ENCODE results near the gene S100B.
"Not testable (repeated sequence)": the region's sequence is repeated elsewhere in the genome, so short reads cannot be mapped to it uniquely, and the experiment has no call there.

S100B gene

DNA sequence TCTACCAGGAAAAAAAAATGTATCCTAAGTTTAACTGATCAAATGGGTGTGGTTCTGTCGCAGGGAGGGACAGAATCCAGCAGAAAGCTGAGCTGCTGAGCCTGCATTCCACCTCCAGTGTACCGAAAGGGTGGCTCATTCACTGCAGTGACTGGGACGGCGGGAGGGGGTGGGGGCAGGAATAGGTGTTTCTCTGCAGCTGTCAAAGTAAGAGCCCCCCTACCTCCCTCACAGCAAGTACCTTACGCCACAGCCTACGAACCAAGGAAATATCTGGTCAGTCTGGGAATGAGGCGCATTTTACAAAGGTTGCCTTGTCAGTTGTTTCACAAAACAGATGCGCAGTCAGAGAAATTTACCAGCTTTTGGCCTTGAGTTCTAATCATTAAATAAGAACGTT lies 1.7 kb downstream of the S100B start:
- no peak for DNase-seq (ENCODE audit: low spot score)
- Mint-ChIP-seq H3K9me3 (no peaks in the 10 kb centered on the region), H3K36me3 (ENCODE audit: low read depth) (no peaks in the 10 kb centered on the region), H3K27ac (no peak overlapping the region), H3K4me1 (ENCODE audit: low read depth) (peaks cover 18% of the 10 kb centered on the region), H3K27me3 (ENCODE audit: low read depth) (peaks cover 2% of the 10 kb centered on the region), H3K4me3 (no peak overlapping the region)

DNA sequence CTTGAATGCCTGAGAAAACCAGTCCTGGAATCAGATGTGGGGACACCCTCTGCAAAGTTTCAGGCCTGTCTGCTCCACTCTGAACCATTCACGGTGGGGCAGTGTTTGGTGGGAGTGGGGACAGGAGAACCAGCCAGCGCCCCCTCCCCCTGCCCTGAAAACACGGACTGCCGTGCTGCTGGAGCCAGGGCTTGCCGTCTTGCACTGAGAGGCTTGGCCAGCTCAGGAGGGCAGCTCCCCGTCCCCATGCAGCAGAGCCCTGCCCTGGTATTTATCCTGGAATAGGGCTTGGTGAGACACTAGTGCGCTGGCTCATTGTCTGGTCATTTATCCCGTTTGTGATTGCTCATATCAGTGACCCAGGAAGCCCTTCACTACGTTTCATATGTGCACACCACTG lies 3.9 kb downstream of the S100B start:
- Mint-ChIP-seq H3K27me3 (ENCODE audit: low read depth) (peaks cover 2% of the 10 kb centered on the region), H3K27ac (no peak overlapping the region), H3K9me3 (no peaks in the 10 kb centered on the region), H3K4me1 (ENCODE audit: low read depth) (peaks cover 10% of the 10 kb centered on the region), H3K36me3 (ENCODE audit: low read depth) (no peaks in the 10 kb centered on the region), H3K4me3 (no peak overlapping the region)
- DNase-seq (ENCODE audit: low spot score), result no peak

DNA sequence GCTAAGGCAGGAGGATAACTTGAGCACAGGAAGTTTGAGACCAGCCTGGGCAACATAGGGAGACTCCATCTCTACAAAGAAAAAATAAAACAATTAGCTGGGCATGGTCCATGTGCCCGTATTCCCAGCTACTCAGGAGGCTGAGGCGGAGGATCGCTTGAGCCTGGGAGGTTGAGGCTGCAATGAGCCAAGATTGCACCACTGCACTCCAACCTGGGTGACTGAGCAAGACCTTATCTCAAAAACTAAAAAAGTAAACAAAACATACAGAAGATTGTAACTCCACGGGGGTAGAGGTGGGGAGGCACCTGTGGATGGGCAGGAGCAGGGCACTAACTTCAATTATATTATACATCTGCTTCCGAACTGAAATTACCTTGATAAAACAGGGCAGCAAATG lies 4.6 kb downstream of the S100B start:
- H3K4me3 Mint-ChIP-seq, result no peak overlapping the region
- no peak for DNase-seq (ENCODE audit: low spot score)
- H3K4me1 Mint-ChIP-seq (ENCODE audit: low read depth), result peaks cover 6% of the 10 kb centered on the region
- peaks cover 2% of the 10 kb centered on the region for H3K27me3 Mint-ChIP-seq (ENCODE audit: low read depth)
- no peaks in the 10 kb centered on the region for H3K9me3 Mint-ChIP-seq
- H3K36me3 Mint-ChIP-seq (ENCODE audit: low read depth), result no peaks in the 10 kb centered on the region
- H3K27ac Mint-ChIP-seq, result no peak overlapping the region

DNA sequence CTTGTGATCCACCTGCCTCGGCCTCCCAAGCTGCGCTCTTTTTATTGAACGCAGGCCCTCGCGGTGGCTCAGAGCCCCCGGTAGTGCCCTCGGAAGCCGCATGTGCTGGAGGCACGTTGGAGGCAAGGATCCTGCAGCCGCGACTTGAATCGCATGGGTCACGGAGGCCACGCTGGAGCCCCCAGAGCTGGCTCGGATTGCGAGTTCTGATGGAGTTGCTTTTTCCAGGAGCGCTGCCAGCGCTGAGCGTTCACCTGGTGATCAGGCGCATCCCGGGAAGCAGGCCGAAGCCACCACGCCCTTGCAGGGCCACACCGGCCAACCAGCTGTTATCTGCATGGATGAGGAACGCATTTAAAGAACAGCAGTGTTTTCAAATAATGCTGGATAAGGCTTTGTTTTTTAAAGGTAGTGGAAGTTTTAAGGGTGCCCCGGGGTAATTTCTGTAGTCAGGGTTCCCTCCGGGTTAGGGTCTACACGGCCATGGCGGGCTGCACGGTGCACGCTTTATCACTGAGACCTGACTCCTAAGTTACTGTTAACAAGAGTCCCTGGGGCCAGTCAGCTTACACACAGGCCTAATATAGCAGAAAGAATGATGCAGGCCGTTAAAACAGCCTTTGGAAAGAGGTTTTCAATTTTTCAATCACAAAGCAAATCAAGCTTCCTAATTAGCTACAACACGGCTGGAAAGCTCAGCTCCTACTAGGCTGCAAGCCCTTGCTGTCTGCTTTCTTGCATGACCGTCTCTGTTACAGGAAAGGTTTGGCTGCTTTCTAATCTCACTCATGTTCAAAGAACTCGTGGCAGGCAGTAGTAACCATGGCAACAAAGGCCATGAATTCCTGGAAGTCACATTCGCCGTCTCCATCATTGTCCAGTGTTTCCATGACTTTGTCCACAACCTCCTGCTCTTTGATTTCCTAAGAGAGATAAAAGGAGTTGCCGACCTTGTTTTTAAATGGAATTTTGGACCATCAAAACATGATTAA lies 6.0 kb downstream of the S100B start:
- Mint-ChIP-seq H3K27ac (no peak overlapping the region), H3K4me3 (no peak overlapping the region), H3K9me3 (peaks cover under 1% of the 10 kb centered on the region), H3K27me3 (ENCODE audit: low read depth) (peaks cover 2% of the 10 kb centered on the region), H3K4me1 (ENCODE audit: low read depth) (no peaks in the 10 kb centered on the region), H3K36me3 (ENCODE audit: low read depth) (no peaks in the 10 kb centered on the region)
- DNase-seq (ENCODE audit: low spot score), result no peak

- H3K27ac Mint-ChIP-seq, result no peak overlapping the region
- H3K4me1 Mint-ChIP-seq (ENCODE audit: low read depth), result no peaks in the 10 kb centered on the region
- peaks cover 4% of the 10 kb centered on the region for H3K9me3 Mint-ChIP-seq
- no peak overlapping the region for H3K4me3 Mint-ChIP-seq
- no peaks in the 10 kb centered on the region for H3K36me3 Mint-ChIP-seq (ENCODE audit: low read depth)
- H3K27me3 Mint-ChIP-seq (ENCODE audit: low read depth), result no peaks in the 10 kb centered on the region
- no peak for DNase-seq (ENCODE audit: low spot score)
Measured at GRCh38 chr21:46597896-46598343, 7.0 kb downstream of the S100B start.

- H3K4me1 Mint-ChIP-seq (ENCODE audit: low read depth), result no peaks in the 10 kb centered on the region
- H3K27me3 Mint-ChIP-seq (ENCODE audit: low read depth), result no peaks in the 10 kb centered on the region
- H3K9me3 Mint-ChIP-seq, result peaks cover 4% of the 10 kb centered on the region
- no peak overlapping the region for H3K27ac Mint-ChIP-seq
- no peak for DNase-seq (ENCODE audit: low spot score)
- no peak overlapping the region for H3K4me3 Mint-ChIP-seq
- H3K36me3 Mint-ChIP-seq (ENCODE audit: low read depth), result no peaks in the 10 kb centered on the region
Measured at GRCh38 chr21:46597031-46597430, 7.9 kb downstream of the S100B start.

- Mint-ChIP-seq H3K9me3 (peaks cover 11% of the 10 kb centered on the region), H3K27me3 (ENCODE audit: low read depth) (no peaks in the 10 kb centered on the region), H3K4me3 (no peak overlapping the region), H3K36me3 (ENCODE audit: low read depth) (no peaks in the 10 kb centered on the region), H3K4me1 (ENCODE audit: low read depth) (no peaks in the 10 kb centered on the region), H3K27ac (no peak overlapping the region)
- DNase-seq (ENCODE audit: low spot score), result no peak
Measured at GRCh38 chr21:46596201-46596600, 8.7 kb downstream of the S100B start.

DNA sequence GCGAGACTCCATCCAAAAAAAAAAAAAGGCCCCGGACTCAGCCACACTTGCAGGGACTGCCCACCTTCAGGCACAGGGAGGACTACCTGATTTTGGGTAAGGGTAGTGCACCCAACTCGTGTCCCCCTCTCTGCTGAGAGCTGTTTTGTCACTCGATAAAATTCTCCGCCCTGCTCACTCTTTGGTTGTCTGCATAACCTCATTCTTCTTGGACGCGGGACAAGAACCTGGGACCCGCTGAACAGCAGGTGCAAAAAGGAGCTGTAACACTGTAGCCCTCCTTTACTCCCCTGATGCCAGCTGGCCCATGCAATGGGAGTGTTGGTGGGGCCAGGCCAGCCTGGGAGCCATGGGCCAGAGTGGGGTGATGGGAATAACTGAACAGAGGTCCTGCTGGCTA lies 10.6 kb downstream of the S100B start:
- H3K9me3 Mint-ChIP-seq, result peaks cover 26% of the 10 kb centered on the region
- peaks cover 7% of the 10 kb centered on the region for H3K27me3 Mint-ChIP-seq (ENCODE audit: low read depth)
- no peak for DNase-seq (ENCODE audit: low spot score)
- H3K27ac Mint-ChIP-seq, result no peak overlapping the region
- no peak overlapping the region for H3K4me3 Mint-ChIP-seq
- no peaks in the 10 kb centered on the region for H3K4me1 Mint-ChIP-seq (ENCODE audit: low read depth)
- no peaks in the 10 kb centered on the region for H3K36me3 Mint-ChIP-seq (ENCODE audit: low read depth)

GRCh38 chr21:46585191-46585953 lies 19.5 kb downstream of the S100B start:
- peaks cover 17% of the 10 kb centered on the region for H3K36me3 Mint-ChIP-seq (ENCODE audit: low read depth)
- peaks cover 19% of the 10 kb centered on the region for H3K27me3 Mint-ChIP-seq (ENCODE audit: low read depth)

DNA sequence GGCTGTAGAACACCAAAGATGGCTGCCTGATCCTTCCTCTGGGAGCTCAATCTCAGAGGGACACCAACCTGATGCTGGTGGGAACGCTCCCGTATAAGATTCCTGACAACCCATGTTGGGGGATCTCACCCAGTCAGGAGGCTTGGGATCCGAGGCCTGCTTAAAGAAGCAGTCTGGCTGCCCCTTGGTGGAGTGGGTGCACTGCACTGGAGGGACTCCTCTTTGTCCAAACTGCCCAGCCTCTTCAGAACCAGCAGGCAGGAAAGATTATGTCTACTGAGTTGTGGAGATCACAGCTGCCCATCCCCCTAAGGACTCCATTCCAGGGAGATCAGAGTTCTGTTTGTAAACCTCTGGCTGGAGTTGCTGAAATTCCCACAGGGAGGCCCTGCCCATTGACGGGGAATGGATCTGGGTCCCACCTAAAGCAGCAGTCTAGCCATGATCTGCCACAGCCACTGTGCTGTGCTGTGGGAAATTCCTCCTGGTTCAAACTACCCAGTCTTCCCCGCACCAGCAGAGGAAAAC lies 23.0 kb downstream of the S100B start:
- H3K27ac Mint-ChIP-seq, result no peak overlapping the region
- H3K27me3 Mint-ChIP-seq (ENCODE audit: low read depth), result peaks cover 6% of the 10 kb centered on the region
- no peak overlapping the region for H3K4me3 Mint-ChIP-seq
- H3K36me3 Mint-ChIP-seq (ENCODE audit: low read depth), result peaks cover 36% of the 10 kb centered on the region
- no peak for DNase-seq (ENCODE audit: low spot score)
- peaks cover 60% of the 10 kb centered on the region for H3K9me3 Mint-ChIP-seq
- no peaks in the 10 kb centered on the region for H3K4me1 Mint-ChIP-seq (ENCODE audit: low read depth)

More at GRCh38 chr21:46585191-46585953, 19.5 kb downstream of the S100B start:
- Mint-ChIP-seq H3K4me3 (no peak overlapping the region), H3K27ac (no peak overlapping the region), H3K9me3 (peaks cover 64% of the 10 kb centered on the region), H3K4me1 (ENCODE audit: low read depth) (peaks cover 6% of the 10 kb centered on the region)
- no peak for DNase-seq (ENCODE audit: low spot score)

- H3K27ac Mint-ChIP-seq; H3K4me3 Mint-ChIP-seq; H3K4me1 Mint-ChIP-seq (ENCODE audit: low read depth); H3K27me3 Mint-ChIP-seq (ENCODE audit: low read depth); DNase-seq (ENCODE audit: low spot score): not testable (repeated sequence)
- Mint-ChIP-seq H3K9me3 (peaks cover 46% of the 10 kb centered on the region), H3K36me3 (ENCODE audit: low read depth) (peaks cover 36% of the 10 kb centered on the region)
Measured at GRCh38 chr21:46579394-46579793, 25.5 kb downstream of the S100B start.

DNA sequence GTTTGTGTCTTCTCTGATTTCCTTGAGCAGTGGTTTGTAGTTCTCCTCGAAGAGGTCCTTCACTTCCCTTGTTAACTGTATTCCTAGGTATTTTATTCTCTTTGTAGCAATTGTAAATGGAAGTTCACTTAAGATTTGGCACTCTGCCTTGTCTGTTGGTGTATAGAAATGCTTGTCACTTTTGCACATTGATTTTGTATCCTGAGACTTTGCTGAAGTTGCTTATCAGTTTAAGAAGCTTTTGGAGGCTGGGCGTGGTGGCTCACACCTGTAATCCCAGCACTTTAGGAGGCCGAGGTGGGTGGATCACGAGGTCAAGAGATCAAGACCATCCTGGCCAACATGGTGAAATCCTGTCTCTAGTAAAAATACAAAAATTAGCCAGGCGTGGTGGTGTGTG lies 27.1 kb downstream of the S100B start:
- Mint-ChIP-seq H3K9me3 (peaks cover 42% of the 10 kb centered on the region), H3K36me3 (ENCODE audit: low read depth) (peaks cover 42% of the 10 kb centered on the region)
- H3K27me3 Mint-ChIP-seq (ENCODE audit: low read depth); H3K4me3 Mint-ChIP-seq; H3K4me1 Mint-ChIP-seq (ENCODE audit: low read depth); H3K27ac Mint-ChIP-seq; DNase-seq (ENCODE audit: low spot score): not testable (repeated sequence)

- no peak overlapping the region for H3K27ac Mint-ChIP-seq
- H3K4me3 Mint-ChIP-seq, result no peak overlapping the region
- H3K4me1 Mint-ChIP-seq (ENCODE audit: low read depth), result peaks cover 9% of the 10 kb centered on the region
- H3K27me3 Mint-ChIP-seq (ENCODE audit: low read depth), result no peaks in the 10 kb centered on the region
- H3K9me3 Mint-ChIP-seq, result peaks cover 21% of the 10 kb centered on the region
- no peak for DNase-seq (ENCODE audit: low spot score)
- H3K36me3 Mint-ChIP-seq (ENCODE audit: low read depth), result peaks cover 45% of the 10 kb centered on the region
Measured at GRCh38 chr21:46572850-46573249, 32.0 kb downstream of the S100B start.

DNA sequence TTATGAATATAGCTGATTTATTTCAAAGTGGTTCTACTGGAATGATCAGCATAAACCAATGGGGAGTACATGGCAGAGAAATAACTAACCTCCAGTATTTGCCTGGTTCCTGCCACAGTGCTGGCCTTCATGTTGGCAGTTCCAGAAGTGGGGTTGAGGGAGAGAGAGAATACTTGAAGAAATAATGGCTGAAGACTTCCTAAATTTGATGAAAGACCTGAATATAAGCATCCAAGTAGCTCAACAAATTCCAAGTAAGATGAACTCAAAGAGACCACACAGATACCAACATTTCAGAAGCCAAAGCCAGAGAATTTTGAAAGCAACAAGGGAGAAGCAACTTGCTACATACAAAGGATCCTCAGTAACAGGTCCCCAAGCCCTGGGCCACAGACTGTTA lies 34.3 kb downstream of the S100B start:
- H3K9me3 Mint-ChIP-seq, result peaks cover 14% of the 10 kb centered on the region
- no peak overlapping the region for H3K27ac Mint-ChIP-seq
- DNase-seq (ENCODE audit: low spot score), result no peak
- no peaks in the 10 kb centered on the region for H3K27me3 Mint-ChIP-seq (ENCODE audit: low read depth)
- H3K4me3 Mint-ChIP-seq, result no peak overlapping the region
- peaks cover 60% of the 10 kb centered on the region for H3K36me3 Mint-ChIP-seq (ENCODE audit: low read depth)
- peaks cover 21% of the 10 kb centered on the region for H3K4me1 Mint-ChIP-seq (ENCODE audit: low read depth)
